ENCODE results near the gene SH3GL3.

GRCh38 chr15:83612226-83612625 is 165.1 kb downstream of the SH3GL3 start:
- no peak for TF ChIP-seq POLR2A (IDR thresholded peaks at IDR 0.05; ENCODE audit: low read length)
- TF ChIP-seq, protein P1, sequence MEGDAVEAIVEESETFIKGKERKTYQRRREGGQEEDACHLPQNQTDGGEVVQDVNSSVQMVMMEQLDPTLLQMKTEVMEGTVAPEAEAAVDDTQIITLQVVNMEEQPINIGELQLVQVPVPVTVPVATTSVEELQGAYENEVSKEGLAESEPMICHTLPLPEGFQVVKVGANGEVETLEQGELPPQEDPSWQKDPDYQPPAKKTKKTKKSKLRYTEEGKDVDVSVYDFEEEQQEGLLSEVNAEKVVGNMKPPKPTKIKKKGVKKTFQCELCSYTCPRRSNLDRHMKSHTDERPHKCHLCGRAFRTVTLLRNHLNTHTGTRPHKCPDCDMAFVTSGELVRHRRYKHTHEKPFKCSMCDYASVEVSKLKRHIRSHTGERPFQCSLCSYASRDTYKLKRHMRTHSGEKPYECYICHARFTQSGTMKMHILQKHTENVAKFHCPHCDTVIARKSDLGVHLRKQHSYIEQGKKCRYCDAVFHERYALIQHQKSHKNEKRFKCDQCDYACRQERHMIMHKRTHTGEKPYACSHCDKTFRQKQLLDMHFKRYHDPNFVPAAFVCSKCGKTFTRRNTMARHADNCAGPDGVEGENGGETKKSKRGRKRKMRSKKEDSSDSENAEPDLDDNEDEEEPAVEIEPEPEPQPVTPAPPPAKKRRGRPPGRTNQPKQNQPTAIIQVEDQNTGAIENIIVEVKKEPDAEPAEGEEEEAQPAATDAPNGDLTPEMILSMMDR (IDR thresholded peaks at IDR 0.05) = no peak
- no peak for TF ChIP-seq HDAC2 (IDR thresholded peaks at IDR 0.05)
- no peak for TF ChIP-seq USF2 (IDR thresholded peaks at IDR 0.05)
- no peak for TF ChIP-seq CEBPB (IDR thresholded peaks at IDR 0.05)
- TF ChIP-seq ESRRA (IDR thresholded peaks at IDR 0.05; ENCODE audit: borderline replicate concordance, low read length) = no peak
- no peak for TF ChIP-seq RFX5 (IDR thresholded peaks at IDR 0.05)
- no peak for TF ChIP-seq HOXB5 (CRISPR knock-in tag; IDR thresholded peaks at IDR 0.05)
- TF ChIP-seq JUNB (IDR thresholded peaks at IDR 0.05) = no peak
- TF ChIP-seq HOXA7 (CRISPR knock-in tag; IDR thresholded peaks at IDR 0.05) = no peak
- no peak for TF ChIP-seq JUN (IDR thresholded peaks at IDR 0.05)
- no peak for TF ChIP-seq MYC (IDR thresholded peaks at IDR 0.05; ENCODE audit: borderline replicate concordance, low read length)
